NCI-H2196 treated with DMSO at 0.1 percent for 48 hours (cell line): ENCODE measurements around the gene CYP27C1.

Source experiments
- DNase-seq: peaks from one replicate; lab custom pipeline; 2025; ENCODE audit not compliant: unreplicated experiment; lab: John Stamatoyannopoulos, UW

The CYP27C1 gene

DNA sequence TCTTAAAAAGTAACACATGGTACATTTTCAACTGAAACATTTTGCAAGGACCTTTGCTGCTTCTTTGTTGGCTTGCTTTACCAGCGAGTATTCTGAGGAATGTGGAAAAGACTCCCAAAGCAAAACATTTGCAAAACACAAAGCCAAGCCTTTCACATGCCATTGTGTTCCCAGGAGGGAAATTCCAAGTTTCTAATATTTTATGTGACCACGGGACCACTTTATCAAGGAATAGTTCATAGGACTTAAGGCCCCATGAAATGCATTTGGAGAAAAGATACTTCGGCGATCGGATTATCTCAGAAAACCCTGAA is 26.2 kb downstream of the CYP27C1 start:
- no peak for DNase-seq

DNA sequence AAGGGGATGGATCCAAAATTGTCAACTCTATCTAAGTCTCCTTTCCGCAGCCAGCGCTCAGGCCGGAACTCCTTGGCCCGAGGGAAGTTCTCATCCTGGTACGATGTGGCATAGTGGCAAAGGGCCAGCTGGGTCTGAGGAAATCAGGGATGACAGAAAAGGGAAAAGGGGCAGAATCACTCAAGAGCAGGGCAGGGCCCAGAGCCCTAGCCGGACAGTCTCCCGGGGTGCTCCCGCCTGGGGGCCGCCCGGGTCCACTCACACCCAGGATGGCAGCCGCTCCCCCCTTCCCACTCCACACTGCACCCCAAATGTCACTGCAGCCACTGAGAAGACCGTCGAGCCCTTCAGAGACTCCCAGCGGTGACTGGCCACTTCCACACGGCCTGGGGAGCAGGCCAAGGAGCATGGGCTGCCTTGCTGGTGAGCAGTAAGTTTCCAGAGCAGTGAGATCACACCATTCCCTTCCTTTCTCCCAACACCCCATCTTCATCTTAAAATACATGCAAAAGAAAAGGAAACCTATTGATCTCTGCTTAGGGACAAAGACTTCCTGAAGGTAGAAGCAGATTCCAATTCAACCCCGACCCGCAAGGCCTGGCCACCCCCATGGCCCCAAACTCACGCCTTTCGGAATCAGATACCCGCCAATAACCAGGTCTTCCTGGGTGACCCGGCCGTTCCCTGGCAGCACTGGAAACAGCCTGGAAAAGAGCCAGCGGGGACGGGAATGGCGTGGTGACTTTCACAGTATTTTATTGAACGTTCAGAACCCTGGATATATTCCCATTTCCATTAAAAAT is 26.7 kb downstream of the CYP27C1 start:
- DNase-seq: no peak

DNA sequence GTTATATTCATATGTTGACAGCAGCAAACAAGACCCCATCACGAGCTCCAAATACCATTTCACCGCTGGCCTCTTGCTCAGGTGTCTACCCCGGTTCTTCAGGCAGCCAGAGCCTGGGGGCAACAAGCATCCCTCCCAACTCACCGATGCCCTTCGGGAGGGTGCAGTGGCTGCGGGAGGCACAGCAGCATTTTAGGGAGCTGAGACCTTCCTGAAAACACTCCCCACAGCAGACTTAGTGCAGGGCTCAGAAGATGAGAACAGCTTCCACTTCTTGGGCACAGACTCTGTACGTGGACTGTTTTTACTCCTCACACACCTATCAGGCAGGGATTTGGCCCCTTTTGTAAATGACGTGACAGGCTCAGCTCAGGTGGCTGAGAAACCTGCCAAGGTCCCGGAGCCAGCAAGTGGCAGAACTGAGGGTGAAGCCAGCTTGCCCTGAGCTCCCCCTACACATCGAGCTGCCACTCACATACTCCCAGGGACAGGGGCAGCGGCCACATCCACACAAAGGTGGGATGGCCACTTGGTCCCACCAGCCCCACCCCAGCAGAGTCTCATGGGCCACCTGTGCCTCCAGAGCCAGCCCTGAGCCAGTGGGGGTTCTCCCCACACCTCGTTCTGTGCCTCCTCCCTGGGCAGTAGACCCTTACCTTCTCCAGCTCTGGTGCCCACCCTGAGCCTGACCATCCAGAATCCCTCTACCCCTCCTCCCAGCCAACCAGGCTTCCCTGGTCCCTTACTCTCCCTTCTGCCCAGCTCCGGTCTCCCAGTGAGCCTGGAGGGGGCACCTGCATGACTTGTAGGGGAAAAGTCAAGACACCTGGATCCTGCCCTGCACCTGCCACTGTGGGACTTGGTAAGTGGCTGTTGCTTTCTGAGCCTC is 28.5 kb downstream of the CYP27C1 start:
- DNase-seq: no peak

DNA sequence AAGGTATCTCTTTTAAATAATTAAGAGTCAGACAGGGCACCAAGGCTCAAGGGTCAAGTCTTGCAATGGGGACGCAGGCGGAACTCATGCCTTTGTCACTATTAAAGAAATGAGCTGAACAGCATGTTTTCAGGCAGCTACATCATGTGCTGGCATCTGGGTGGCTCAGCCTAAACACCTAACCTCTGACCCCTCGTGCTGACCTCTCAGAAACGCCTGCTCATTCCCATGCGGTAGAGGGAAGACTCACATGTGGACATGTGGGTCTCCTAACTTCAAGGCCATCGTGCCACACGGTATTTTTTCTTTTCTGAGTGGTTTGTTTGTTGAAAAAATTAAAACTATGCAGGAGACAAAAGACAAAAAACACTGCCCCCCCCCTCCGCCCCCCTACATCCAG is 31.3 kb downstream of the CYP27C1 start:
- no peak for DNase-seq

DNA sequence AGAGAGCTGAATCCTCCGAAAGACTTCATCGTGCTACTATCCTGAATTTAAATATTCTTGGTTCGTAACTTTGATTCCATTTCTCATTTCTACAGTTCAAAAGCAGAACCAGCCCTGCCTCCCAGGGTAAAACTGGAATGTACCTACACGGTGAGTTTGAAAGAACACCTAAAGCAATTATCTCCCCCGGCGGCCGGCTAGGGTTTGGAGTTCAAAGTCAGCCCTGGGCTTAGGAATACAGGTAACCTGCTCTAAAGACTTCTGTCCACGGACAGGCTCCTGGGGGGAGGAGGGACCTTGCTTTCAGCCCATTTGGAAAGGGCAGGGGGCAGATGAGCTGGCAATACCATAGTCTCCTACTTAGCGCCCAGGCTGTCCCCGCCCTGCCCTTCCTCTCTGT is 32.3 kb downstream of the CYP27C1 start:
- no peak for DNase-seq

DNA sequence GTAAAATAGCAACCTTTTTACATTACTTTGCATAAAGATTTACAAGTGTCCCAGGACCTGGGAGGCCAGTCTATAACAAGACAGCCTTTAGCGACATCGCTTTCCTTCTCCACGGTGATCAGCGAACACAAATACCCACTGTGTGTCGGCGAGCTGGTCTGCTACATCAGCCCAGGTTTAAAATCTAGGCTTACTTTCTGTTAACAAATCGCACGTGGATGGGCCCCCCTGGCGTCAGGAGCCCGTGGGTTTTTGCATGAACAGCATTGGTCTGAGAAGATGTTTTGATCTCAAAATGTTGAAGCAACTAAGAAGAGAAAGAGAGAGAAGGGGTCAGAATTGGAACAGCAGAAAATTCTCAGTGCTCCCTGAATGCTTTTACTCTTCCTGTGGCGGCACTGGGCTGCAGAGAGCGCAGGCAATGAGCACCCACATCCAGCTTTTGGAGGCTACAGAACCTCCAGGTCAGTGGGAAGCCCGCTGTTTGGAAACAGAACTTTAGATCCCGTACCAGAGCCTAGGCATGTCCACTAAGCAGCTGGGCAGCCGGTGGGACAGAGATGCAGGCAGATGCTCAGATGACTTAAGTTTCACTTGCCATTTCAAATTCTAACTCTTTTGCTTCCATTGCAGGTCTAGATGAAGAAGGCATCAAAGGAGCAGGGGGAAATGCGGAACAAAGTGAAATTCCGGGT is 32.9 kb downstream of the CYP27C1 start:
- DNase-seq: no peak

DNA sequence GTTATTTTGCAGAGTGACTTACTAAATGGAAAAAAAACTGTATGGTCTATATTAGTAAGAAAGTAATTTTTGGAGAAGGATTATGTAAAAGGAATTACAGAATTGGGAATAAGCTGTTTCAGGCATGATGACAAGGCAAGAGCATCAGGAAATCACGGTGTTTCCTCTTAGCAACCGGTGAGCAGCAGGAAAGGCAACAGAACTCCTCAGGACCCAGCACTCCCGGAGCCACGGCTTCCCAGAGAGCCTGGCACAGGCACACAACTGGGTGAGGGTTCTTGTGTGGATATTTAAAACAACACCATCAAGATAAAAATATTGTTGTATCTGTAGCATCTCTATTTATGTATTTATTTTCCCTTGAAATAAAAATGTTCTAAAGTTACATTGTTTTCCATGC is 34.4 kb downstream of the CYP27C1 start:
- DNase-seq: no peak

DNA sequence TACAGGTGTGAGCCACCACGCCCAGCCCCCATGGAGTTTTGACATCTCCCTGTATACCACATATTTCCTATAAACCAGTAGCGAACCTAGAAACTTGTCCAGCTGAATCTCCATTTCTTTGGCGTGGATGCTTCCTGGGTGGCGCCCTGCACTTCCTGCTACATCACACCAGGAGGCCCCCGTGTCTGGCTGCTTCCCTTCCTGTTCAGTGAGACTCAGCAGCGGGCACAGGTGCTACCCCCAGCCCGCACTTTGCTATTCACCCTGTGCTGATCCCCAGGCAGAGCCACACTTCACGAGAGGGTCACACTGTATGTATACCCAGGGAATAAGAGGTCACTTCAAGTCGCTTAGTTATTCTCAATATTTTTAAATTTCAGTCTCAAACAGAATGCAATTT is 35.0 kb downstream of the CYP27C1 start:
- DNase-seq: no peak

DNA sequence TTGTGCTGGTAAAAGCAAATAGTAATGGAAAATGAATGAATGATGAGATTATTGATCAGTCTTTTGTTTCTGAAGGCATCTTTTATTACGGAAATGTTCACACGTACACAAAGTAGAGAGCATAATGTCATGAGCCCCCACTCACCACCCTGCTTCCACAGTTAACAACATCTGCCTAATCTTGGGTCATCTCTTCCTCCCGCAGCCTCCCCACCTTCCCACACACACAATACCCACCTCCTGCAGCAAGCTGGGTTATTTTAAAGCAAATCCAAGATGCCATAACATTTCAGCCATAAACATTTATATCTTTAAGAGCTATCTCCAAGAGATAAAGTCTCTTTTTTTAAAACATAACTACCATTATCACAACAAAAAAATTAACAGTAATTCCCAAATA is 36.3 kb downstream of the CYP27C1 start:
- DNase-seq: no peak

DNA sequence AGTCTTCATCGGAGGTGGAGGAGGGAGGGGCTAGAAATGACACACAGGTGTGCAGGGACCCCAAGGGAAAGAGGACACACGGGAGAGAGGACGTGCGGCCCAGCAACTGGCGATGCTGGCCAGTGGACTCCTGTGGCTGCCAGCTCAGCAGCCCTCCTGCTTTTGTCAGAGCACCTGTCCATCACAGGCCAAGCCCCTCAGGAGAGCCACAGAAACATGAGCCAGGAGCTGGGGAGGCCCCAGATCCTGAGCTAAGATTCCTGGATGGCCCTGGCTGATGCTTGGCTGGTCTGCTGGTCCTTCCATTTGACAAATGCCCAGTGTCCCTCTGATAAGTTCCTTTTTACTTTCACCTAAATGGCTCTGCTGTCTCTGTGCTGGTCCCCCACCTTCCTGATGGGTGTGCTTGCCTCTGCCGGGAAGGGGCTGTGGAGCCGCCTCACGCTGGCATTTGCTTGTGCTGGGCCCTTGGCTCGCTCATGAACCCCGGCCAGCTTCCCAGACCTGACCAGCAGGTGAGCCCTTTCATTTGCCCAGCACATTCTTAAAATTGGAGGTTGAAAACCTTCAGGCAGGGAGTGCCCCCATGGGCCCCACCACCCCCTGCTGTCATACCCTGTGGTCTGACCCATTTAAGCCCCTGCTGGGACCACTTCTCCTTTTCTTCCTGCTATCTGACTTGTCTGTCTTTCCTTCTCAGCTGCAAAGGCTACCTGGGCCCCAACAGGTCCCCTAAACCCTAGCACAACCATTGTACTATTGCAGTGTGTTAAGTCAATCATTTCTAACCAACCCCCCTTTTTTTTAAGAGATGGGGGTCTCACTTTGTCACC is 37.3 kb downstream of the CYP27C1 start:
- DNase-seq: no peak

DNA sequence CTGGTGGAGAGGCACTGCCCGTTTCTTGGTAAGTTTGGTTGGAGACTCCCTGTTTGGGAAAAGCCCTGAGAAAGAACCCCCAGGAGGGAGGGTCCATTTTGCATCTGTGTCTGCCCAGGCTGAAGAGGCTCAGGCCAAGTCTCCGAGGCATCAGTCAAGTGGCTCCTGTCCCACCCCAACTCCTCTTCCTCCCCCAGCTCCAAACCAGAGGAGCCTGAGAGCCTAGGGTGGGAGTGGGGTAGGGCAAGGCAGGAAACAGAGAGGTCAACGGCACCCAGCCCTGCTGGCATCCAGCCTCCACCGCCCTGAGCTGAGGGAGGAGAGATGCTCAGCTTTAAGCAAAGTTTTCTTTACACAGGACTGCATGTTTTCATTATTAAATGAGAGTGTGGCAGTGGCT is 38.2 kb downstream of the CYP27C1 start:
- DNase-seq: no peak

DNA sequence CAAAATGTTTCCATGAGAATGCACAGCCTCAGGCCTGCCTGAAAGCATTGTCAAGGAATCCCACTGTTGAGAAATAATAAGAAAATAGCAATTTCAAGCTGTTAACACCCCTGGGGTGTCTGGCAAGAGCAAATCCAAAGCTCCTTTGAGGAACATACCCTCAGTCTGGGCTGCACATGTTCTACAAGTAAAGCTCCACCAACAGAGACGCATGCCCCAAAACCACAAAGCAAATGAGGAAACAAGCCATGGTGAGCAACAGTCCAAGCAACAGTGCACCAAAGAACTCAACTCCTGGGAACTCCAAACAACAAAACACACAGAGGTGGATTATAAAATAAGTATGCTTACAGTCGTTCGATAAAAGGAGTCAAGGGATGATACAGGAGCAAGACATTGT is 40.3 kb downstream of the CYP27C1 start:
- DNase-seq: no peak

DNA sequence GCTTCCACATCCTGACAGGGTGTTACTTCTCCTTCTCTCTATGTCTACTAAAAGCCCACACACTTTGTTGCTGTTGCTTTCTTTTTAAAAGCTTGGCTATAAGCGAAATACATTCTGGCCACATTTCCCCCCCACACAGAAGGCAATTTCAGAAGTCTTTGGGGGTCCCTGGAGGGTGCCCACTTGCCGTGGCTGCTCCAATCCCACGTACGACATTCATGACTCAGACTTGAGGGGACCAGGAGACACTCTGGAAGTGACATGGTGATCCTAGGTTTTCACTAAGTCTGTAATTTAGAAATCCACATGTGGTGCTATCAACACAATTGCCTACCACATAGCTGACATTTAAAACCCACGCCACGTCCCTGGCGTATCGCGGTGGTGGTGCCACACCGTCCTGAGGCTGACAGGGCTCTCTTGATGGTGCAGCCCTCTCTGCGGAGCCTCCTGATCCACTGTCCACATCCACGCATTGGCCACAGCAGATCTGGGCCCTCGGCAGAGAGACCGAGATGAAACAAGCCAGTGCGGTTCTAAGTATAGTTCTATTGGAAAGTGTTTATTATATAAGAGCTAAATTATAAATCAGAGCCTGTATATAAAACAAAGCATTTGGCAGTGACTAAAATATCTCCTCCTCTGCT is 42.4 kb downstream of the CYP27C1 start:
- DNase-seq: no peak

DNA sequence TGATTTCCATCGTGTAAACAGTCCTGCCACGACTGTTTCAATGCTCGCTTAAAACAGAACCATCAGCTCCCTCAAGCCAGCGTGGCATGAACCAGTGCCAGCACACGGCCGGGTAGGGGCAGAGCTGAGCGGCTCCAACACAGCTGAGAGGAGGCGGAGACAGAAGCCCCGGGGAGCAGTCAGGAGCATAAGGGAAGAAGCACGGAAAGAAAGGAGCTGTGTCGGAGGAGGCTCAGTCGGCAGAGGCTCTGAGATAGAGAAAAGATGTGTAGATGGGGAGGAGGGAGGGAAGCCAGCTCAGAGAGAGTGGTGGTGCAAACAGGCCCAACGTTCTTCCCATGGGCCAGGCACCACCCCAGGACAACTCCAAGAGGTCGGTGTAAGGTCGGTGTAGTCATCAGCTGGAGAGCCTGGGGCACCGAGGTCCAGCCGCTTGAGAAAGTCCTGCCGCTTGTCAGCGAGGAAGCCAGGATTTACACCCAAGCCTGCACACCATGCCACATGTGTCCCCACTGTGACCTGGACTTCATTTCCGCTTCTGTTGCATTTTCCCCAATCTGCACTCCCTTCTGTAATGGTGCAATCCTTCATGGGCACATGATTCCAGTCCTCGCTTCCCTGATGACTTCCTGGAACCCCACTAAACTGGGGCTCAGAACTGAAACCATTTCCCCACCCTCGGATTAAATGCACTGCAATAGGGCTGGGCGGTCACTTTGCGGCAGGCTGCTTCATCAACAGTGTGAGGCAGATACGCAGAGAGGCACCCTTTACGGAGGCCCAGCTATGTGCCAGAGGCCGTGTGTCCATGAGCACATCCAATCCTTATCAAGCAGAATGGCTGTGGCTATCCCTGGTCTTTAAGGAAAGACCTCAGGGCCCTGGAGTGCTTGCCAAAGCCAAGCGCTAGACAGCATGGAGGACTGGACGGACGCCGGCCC is 43.5 kb downstream of the CYP27C1 start:
- no peak for DNase-seq

DNA sequence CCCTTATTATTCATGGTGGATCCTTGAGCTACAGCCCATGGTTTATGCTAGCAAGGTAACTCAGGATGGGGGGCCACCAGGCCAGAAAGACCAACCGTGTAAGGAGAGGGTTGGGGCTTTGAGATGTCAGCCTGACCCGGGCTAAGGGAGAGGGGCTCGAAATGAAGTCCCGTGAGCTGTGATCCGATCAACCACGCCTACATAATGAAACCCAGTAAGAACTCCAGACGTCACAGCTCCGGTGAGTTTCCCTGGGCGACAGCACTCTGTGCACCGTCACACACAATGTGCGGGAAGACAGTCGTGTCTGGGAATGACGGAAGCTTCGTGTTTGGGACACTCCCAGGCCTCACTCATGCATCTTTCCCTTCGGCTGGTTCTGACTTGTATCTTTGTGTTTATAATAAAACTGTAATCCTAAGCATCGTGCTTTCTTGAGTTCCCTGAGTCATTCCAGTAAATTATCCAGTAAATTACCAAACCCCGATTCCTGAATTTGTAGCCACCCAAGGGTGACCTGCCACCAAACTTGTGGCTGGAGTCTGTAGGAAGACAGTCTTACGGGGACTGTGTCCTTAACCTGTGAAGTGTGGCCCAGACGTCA is 44.2 kb downstream of the CYP27C1 start:
- no peak for DNase-seq

DNA sequence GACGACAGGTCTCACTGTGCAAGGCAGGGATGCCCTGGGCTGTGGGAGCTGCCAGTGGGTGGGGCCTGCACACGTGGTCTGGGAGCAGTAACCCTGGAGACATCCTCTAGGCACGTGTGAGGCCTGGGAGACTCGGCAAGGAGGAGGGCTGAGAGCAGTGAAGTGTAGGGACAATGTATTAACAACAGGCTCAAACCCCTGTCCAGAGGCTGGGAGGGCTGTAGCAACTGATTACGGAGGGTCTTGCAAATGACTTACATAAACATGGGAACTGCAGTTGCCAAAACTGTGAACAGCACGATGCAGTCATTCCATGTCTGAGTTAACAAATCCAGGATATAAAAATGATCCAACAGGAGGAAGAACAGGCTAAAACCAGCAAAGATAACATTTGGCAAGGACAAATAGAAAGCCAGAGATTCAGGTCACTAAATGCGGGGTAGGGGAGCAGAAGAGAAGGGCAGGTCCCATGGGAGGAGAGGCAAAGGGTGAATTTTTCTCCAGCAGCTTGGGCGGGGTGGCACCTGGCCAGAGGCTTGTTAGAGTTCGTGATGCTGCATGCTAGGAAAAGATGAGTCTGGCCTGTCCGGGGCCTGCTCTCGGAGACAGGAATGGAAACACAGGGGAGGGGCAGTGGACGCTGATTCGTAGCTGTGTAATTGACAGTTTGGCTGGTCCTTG is 44.9 kb downstream of the CYP27C1 start:
- no peak for DNase-seq

DNA sequence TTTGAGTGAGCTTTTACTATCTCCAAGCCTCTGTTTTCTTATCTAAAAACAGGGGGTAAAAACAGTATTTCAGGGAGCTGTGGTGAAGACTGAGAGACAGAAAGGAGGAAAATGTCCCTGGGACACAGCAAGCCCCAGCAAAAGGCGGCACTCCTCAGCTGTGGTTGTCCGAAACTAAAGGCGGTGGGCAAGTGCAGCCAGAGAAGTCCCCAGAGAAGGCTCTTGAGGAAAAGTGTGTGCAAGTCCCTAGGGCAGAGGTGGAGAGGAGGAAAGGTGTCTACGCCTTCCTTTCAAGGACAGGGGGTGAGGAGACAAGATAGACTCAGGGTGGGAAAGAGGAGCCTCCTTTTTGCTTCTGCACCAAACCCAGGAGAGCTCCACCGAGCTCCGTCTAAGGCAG is 45.5 kb downstream of the CYP27C1 start:
- no peak for DNase-seq

DNA sequence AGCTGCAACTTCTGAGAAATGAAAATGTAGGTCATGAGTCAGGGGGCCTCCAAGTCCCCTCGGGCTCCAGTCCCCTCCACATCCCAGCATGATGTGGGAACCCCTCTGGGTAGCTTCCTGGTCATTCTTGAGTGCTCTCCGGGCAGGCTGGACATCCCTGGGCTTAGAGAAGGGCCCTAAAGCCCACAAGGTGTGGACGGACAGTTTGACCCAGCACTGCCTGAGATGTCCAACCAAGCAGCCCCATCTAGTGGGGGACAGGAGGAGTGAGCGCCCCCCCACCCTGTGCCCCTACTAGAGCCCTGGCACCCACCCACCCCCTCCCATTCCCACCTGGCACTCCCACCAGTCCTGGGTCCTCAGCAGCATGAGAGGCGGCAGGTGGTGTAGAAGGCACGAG is 46.0 kb downstream of the CYP27C1 start:
- no peak for DNase-seq
